WTC11 (cell line): Measurements from ENCODE around the gene MFSD12.

Experiments
- CDX4 ChIP-seq: fragments of 250-450 bp; sonication (Bioruptor Pico); IDR thresholded peaks from 2 replicates; pipeline ENCODE4 v1.9.0; 2021; ENCODE audit warnings: moderate library complexity, mild to moderate bottlenecking, inconsistent platforms, borderline replicate concordance
- CREB1 ChIP-seq: sonication (generic); formaldehyde crosslinking; IDR thresholded peaks from 2 replicates; pipeline ENCODE4 v1.8.0; 2023; ENCODE audit warnings: mild to moderate bottlenecking, missing genetic modification reagents
- CTCF ChIP-seq: fragments of 200-600 bp; IDR thresholded peaks from 2 replicates; pipeline ENCODE4 v1.8.0; 2022; ENCODE audit warnings: antibody characterized with exemption
- EMX1 ChIP-seq: fragments of 250-450 bp; sonication (Bioruptor Pico); IDR thresholded peaks from 2 replicates; pipeline ENCODE4 v1.8.0; 2021; ENCODE audit warnings: mild to moderate bottlenecking
- ETV6 ChIP-seq: sonication (generic); formaldehyde crosslinking; IDR thresholded peaks from 2 replicates; pipeline ENCODE4 v1.8.1; 2022; ENCODE audit warnings: mild to moderate bottlenecking, missing genetic modification reagents
- FOXJ3 ChIP-seq: sonication (generic); formaldehyde crosslinking; IDR thresholded peaks from 2 replicates; pipeline ENCODE4 v1.9.0; 2021; ENCODE audit warnings: missing genetic modification reagents, mild to moderate bottlenecking, borderline replicate concordance
- FOXK1 ChIP-seq: sonication (generic); formaldehyde crosslinking; IDR thresholded peaks from 2 replicates; pipeline ENCODE4 v1.8.0; 2022; ENCODE audit warnings: mild to moderate bottlenecking, moderate library complexity, missing genetic modification reagents
- MYBL2 ChIP-seq: sonication (generic); formaldehyde crosslinking; IDR thresholded peaks from 2 replicates; pipeline ENCODE4 v1.8.1; 2023; ENCODE audit warnings: mild to moderate bottlenecking, moderate library complexity, missing genetic modification reagents
- NFE2L1 ChIP-seq: sonication (generic); formaldehyde crosslinking; IDR thresholded peaks from 2 replicates; pipeline ENCODE4 v1.8.1; 2023; ENCODE audit warnings: missing genetic modification reagents
- SP1 ChIP-seq: sonication (generic); formaldehyde crosslinking; conservative IDR thresholded peaks from 2 replicates; pipeline ENCODE4 v1.8.1; 2022; ENCODE audit warnings: missing genetic modification reagents
- ZNF232 ChIP-seq: sonication (generic); formaldehyde crosslinking; IDR thresholded peaks from 2 replicates; pipeline ENCODE4 v1.8.0; 2022; ENCODE audit warnings: mild to moderate bottlenecking, missing genetic modification reagents

GRCh38 chr19:3546119-3546518, 11.3 kb downstream of the MFSD12 start:
- no peak for TF ChIP-seq ETV6 (CRISPR knock-in tag)
- TF ChIP-seq CTCF, result no peak
- TF ChIP-seq CREB1, result no peak
- no peak for TF ChIP-seq MYBL2
- no peak for TF ChIP-seq ZNF232 (CRISPR knock-in tag)
- no peak for TF ChIP-seq FOXK1 (CRISPR knock-in tag)
- no peak for TF ChIP-seq CDX4 (CRISPR knock-in tag)
- TF ChIP-seq FOXJ3, result no peak
- no peak for TF ChIP-seq EMX1 (CRISPR knock-in tag)
- TF ChIP-seq SP1 (CRISPR knock-in tag), result no peak
- no peak for TF ChIP-seq NFE2L1
